KG1 (cell line): ENCODE data around the gene AACS.
"Not testable (repeated sequence)": the region's sequence is repeated elsewhere in the genome, so short reads cannot be mapped to it uniquely, and the experiment has no call there.

ENCODE experiments used
- DNase-seq: peaks from one replicate; lab custom pipeline; 2025; lab: John Stamatoyannopoulos, UW

AACS gene

DNA sequence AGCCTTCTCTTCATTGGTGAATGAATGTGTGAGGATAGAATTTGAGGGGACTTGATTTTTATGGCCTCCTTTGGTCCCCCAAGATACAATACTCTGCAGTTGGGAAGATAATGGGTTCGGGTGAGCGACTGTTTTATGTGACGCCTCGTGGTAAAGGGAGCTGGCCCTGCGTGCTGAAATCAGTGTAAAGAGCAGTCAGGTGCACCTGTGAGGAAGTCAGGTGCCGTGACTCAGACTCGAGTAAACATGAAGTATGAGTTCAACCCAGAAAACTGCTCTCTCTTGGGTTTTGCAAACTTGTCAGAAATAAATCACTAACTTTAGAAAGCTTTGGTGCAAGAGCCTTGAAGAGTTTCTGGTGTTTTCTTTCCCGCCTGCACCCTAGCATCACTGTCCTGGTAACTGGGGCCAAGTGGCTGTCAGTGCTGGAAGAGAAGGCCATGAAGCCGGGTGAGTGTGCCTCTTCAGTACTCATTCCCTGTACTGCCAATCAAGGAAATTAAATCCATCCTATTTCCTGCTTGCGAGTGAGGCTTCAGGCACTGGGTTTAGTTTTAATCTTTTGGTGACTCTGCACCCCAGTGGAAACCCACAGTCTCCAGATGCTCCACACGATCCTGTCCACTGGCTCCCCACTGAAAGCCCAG, 59.2 kb downstream of the AACS start:
- DNase-seq: no peak

DNA sequence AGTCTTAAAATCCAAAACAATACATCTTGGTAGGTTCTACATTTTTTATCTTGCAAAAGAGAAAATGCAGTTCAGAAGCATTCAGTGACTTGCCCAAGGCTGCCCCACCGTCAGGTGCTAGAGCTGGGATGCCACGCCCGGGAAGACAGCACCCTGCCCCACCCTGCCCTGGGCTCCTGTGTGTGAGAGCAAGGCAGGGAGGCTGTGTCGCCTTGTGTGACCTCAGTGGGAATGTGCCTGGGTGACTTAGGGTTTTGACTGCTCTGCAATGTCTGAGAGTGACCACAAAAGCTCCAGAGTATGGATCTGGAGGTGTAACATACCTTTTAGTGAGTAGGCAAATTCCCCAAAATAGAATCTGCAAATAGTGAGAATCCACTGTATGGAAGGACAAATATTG, 60.0 kb downstream of the AACS start:
- DNase-seq: no peak

DNA sequence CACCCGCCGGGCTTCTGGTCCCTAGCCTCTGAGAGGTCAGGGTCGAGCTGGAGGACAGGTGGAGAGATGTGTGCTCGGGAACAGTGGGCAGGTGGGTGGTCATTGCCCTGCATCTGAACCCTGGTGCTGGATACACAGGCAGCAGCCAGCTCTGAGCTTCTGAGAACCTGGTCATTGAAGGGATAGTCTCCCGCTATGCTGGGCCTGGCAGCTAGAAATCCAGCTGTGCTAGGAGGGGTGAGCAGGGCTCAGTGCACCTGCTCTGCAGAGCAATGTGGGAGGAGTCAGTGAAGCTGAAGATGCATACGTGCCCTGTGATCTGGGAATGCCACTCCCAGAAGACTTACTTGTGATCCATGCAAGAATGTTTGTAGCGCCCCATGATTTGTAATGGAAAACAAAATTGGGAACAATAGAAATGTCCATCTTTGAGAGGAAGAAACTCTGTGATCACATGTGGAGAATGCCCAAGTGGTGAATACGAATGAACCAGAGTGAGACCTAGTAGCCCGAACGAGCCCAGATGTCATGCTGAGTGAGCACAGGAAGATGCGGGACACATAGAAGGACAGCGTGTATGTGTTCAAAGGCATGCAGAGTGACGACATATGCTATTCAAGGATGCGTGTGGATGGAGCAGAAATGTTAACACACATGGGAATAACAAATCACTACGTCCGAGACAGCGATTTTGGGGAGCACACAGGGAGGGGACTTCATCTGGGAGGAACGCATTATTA, 63.4 kb downstream of the AACS start:
- no peak for DNase-seq

DNA sequence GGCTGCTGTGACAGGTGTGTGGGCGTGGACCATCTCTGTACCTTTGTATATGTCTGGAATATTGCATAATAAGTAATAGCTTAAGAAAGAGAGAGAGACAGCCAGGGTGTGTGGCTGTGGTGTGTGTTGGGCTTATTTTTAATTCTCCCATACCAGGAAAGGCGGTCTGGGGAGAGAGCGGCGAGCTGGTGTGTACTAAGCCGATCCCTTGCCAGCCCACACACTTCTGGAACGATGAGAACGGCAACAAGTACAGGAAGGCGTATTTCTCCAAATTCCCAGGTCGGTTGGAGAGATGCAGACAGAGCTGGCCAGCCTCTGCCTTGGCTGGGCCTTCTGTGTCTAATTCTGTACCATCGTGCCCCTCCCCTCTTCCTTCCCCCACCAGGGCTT, 63.9 kb downstream of the AACS start:
- no peak for DNase-seq

DNA sequence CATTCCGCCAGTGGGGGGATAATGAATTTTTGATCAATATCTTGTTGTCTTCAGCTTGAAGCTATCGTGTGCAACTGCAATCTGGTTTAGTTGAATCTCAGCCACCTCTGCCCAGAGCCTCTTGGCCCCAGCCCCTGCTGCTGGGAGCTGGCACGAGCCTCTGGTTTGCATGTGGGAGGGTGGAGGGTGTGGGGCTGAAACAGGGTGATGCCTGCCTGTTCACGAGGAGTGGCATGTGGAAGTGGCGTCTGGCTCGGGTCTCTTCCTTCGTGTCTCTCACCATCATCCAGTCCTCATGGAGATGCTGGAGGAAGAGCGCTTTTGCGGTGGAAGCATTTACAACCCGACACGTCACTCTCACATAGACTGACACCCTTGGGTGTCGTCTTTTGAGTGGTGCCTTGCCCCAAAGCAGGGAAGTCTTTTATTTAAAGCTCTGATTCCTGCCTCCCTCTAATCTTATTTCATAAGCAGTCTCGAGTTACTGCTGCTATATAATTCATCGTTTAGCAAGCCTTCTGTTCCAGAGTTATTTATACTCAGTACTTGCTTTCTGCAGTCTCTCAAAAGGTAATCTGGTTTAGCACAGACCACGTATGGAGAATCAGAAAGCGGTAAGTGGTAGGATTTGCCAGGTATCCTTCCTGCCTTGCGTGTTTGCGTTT, 64.5 kb downstream of the AACS start:
- no peak for DNase-seq

DNA sequence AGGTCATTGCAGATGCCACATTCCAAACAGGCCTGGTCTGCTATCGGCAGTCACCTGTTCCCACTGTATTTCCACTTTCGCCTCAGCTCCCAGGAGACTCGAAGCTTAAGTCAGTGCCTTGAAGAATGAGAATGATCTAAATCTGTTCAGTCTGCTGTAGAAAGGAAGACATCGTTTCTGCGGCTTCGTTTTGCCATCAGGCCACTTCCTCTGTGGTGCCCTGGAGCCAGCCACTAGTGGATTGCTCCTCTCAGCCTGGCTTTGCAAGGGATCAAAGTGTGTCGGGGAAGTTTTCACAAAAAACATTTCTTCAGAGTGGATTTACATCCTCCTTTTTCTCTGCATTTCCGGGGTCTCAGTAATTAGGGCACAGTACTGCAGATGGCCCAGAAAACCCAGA, 66.7 kb downstream of the AACS start:
- DNase-seq: no peak

DNA sequence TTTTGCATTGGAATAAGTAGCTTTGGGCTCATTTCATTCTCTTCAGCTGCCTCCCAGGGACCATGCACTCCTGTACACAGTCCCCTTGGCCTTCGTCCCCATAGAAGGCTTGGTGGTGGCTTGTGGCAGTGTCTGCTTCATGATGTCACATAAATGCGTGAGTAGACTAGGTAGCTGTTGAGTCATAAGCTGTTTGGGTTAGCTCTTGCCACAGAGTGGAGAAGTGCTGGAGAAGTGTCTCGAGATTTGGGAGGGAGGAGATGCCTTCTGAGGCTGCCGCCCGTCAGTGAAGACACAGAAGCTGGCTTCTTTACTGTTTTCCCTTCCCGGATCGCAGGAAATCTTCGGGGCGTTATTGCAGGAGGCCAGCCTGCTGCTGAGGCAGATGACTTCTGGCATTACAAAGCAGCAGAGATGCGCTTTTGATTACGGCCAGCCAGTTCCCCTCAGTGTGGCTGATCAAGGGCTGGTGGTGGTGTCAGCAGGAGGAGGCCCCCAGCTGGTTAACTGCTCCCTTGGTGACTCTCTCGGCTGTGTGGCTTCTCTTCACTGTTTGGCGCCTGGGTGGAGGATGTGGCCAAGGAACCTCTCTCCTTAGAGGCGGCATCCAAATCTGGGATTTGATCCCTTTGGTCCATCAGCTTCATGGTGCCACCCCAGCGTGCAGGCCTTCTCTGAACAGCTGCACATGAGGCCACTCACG, 67.6 kb downstream of the AACS start:
- DNase-seq: no peak

DNA sequence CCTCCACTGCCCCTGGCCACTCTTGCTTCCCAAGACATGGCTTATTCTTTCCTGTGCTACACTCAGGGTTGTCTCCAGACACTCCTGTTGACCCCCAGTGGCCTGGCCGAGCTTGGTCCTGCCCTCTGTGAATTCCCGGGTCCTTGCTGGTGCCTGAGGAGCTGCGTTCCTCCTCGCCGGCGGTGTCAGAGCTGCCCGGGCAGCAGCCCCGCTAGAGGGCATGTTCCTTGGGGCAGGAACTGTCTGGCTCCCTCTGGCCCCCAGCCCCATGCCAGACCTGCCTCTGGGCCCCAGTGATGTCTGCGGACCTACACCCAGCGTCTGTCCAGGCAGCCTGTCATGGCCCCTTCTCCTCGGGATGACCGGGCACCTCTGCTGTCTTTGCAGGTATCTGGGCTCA, 68.4 kb downstream of the AACS start:
- DNase-seq: no peak

DNA sequence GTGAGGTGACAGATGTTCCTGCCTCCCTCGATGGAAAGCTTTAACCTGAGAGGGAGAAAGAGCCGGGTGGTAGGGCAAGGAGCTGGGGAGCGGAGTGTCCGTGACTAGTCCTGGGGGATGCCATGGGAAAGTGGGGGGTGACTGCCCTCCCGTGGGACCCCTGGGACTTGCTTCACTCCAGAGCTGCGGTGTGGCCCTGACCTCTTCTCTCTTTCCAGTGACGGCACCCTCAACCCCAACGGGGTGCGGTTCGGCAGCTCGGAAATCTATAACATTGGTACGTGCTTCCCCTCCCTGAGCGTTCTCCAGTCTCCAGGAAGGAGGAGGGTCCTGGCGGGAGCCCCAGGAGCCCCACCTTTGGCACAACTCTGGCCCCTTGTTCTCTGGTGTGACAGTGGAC, 69.3 kb downstream of the AACS start:
- DNase-seq: no peak

DNA sequence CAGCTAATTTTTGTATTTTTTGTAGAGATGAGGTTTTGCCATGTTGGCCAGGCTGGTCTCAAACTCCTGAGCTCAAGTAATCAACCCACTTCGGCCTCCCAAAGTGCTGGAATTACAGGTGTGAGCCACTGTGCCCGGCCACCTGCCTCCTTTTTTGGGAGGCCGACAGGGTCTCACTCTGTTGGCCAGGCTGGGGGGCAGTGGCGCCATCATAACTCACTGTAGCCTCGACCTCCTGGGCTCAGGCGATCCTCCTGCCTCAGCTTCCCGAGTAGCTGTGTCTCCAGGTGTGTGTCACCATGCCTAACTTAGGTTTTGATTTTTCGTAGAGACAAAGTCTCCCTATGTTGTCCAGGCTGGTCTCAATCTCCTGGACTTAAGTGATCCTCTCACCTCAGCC, 70.7 kb downstream of the AACS start:
- no peak for DNase-seq

DNA sequence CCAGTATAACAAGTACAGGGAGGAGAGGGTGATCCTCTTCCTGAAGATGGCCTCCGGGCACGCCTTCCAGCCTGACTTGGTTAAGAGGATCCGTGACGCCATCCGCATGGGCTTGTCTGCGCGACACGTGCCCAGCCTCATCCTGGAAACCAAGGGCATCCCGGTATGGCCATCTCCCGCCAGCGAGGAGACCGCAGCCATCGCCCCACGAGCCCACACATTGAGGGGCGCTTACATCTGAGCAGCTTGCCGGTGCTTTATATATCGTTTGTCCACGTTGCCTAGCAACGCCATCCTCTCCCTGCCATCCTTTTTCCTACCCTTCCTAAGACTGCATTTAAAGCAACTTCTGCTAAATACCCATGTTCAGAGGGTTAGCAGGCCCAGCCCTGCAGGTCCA, 71.5 kb downstream of the AACS start:
- DNase-seq: no peak

DNA sequence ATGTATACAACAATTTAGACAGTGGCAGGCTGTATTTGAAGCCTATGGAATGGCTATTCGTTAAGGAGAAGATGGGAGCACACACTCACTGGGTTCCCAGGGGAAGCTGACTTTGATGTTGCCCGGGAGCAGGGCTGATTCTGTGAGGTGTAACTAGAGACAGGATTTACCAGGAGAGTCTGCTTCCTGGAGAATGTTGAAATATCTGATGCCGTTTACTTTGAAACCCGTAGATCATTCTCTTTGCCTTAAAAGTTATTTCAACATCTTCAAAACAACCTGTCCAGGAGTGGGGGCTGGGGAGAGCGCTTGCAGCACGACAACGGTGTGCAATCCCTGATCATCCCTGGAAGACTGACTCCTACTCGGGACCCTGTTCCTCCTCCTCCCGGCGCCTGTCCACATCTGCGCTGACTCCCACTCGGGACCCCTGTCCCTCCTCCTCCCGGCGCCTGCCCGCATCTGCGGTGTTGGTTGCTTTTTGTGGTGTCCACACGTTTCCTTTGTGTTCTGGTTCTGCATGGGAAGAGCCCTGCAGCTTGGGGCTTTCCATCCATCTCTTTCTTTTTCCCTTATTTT, 72.6 kb downstream of the AACS start:
- no peak for DNase-seq

DNA sequence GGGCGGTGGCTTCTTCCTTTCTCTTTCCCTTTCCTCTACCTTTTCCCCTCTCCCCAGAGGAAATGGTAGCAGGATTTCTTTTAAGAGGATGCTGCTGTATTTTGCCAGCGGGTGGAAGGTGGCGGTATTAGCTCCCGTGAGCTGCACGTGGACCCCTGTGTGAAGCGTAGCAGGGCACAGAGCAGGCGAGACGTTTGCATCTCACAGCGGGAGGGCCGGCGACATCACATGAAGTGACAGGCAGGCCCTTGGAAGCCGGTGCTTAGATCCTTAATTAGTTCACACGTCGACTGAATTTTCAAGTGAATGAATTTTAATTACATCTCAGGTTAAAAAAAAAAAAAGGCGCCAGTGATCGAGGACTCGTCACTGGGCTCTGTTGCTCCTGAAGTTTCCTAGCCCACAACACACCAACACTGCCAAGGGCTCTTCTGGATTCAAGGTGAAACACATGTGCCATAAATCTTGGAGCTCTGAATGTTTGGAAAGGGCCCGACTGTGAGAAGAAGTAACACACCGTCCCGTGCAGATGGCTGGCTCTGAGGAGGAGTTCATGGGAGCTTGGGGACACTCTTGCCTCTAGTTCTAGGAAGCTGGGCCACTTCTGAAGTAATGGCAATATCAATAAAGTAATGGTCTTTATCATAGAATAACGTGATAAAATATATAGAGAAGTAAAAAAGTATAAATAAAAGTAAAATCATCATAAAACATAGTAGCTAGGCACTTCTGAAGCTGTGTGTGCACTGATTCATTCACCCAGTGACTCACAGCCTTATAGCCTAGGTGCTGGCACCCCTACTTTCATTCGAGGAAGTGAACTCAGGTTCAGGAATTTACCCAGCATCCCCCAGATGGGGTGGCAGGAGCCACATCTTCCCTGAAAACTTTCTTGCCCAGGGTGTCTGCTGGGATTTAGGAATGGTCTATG, 75.3 kb downstream of the AACS start:
- DNase-seq: no peak

DNA sequence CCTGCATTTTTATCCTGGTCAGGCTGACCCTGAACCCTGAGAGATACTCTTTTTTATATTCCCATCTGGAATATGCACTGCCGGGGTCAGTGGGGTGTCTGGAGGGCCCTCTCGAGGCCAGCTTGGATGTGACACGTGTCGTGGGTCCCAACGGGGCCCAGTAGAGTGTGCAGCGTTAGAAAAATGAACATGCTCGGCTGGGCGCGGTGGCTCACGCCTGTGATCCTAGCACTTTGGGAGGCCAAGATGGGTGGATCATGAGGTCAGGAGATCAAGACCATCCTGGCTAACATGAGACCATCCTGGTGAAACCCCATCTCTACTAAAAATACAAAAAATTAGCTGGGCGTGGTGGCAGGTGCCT, 76.0 kb downstream of the AACS start:
- DNase-seq: not testable (repeated sequence)

DNA sequence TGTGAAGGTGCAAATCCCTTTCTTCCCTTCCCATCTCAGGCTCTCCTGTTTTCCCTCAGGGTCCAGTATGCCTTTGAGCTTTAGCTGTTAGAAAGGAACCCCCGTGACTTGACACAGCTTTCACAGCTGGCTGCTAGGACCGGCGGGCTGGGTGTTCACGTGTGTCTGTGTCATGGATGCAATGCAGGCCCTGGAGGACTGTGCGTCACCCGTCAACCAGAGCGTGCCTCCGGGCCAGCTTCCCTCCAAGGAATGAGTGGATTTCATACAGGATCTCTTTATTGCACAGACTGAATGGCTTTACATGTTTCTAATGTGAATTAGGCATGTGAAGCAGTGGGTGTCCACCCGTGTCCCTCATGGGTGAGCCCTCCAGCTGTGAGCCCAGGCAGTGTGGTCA, 77.4 kb downstream of the AACS start:
- DNase-seq: no peak

DNA sequence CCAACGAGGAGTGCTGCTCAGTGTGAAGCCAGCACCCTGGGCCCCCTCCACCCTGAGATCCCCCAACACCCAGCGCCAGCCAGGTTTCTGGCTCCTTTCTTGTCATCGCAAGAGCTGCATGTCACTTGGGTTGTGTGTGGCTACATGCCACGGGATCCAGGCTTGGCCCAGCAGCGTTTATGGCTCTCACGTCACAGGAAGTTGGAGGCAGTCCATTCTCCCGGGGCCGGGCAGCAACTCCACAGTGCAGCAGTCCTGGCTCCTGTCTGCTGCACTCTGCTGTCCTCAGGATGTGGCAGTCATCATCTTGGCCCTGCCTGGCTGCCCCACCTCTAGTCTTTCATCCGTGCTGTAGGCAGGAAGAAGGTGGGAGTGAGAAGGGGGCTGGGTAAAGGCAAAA, 78.3 kb downstream of the AACS start:
- no peak for DNase-seq

DNA sequence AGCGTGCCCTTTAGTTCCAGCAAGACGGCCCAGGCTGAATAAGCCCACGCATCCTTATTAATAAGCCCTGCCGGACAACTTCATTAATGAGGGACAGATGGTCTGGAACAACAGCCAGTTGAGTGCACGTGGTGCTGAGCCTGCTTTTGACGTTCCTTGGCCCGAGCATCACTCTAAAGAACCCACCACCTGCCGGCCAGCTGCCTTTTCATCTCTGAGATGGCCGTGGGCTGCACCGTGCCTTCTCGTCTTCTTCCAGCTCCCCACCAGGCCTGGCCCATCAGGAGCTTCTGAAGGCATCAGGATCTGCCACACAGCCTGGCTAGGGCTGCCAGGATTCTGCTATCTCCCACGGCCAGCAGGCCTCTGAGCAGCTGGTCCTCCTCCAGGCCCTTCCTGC, 80.0 kb downstream of the AACS start:
- DNase-seq: no peak

DNA sequence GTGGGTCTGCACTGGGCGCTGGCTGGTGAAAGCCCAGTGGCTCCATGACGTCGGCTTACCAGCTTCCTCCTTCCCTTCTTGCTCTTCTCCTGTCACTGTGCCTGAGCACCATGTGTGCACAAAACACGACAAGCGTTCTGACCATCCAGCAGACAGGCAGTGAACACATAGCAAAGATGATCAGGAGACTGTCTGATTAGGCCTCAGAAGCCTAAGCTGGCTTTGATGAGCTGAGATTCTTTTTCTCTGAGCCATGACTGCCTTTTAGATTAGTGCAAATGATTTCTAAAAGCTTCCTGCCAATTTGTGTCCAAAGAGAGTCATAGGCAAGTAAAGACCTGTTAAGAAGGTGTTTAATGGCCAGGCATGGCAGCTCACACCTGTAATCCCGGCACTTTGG, 83.1 kb downstream of the AACS start:
- DNase-seq: no peak

DNA sequence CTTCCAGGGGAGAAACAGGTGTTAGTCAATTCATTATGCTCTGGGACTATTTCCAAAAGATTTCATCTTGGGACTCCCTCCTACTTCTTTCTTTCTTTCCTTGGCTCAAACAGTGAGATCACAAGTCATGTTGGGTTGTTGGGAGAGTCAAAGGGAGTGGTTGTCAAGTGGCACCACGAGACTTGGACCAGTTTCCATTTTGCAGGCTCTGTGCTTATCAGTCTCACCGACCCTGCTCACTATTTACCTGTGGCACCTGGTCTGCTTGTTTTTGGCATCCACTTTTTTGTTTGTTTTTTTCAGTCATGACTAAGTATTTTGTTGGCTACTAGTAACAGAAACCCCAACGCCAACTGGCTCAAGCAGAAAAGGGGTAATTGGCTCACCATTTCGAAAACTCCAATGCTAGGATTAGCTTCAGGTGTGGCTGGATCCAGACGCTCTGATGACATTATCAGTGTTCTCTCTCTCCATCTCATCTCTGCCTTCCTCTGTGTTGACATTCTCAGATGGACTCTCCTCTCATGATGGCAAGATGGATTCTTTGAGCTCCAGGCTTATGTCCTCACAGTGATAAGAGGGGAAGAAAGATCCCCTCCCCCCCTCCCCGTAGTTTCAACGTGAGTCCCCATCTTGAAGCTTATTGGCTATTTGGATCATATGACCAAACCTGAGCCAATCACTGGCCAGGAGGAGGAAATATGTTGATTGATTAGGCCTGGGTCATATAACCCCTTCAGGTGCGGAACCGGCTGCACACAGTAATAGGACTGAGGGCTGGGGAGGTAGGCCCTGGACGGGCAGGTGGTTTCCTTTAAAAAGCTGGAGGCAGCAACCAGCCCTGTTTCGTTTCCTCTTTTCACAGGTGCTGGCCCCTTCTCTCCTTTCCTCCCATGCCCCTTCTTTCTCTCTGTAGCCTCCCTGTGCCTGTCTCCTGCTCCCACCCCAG, 84.2 kb downstream of the AACS start:
- no peak for DNase-seq

DNA sequence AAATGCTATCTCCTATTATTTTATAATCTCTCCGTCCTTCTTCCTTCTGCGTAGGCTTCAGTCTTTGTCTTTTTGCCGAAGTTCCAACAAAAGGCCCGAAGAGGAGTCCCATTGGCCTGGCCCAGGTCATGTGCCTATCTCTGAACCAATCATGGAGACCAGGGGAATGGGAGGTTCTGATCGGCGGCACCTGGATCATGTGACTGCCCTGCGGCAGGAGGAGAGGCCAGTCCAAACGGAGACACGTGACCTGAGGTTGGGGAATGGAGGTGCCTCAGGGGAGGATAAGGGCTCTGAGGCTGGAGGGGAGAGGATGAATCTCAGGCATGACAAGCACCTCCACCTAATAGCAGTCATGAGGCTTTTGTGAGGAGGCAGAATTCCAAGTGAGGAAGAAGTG, 86.0 kb downstream of the AACS start:
- DNase-seq: no peak
